Endothelial cell of umbilical vein (primary cell): Measurements from ENCODE around the gene KLF1. TPM values are rescaled to one million over a fixed set of nuclear protein-coding genes. Genes with fewer than 3 reads are reported as not detected.

Source experiments
- BruUV-seq: library from RNA; stranded (reverse); fragments of 400-500 nt; replicated peaks from 2 replicates; lab custom pipeline; 2021; lab: Mats Ljungman, UMichigan
- CTCF ChIA-PET: fragments of 300-600, 350-600 bp; sonication (Branson Sonifier 250); formaldehyde crosslinking; loops from one replicate; lab custom pipeline; 2021; ENCODE audit warnings: antibody characterized with exemption, inconsistent platforms; lab: Charles Lee
- POLR2A ChIA-PET: fragments of 300-600, 350-600 bp; sonication (Branson Sonifier 250); formaldehyde crosslinking; loops from one replicate; lab custom pipeline; 2021; ENCODE audit warnings: antibody characterized with exemption, inconsistent platforms; lab: Charles Lee
- DNase-seq: peaks from one replicate; pipeline ENCODE4 v3.0.0-alpha.2; 2011; ENCODE audit warnings: low read depth, low spot score
- FAIRE-seq: peaks from 2 replicates; lab custom pipeline; 2011; peaks lifted over from hg19 to GRCh38; lab: Jason Lieb, UNC
- H2AFZ ChIP-seq: 2 replicates; pipeline ENCODE4 v1.6.0; 2012; ENCODE audit warnings: low read depth, low read length, control low read depth, inconsistent platforms
- H3K27ac ChIP-seq: 2 replicates; pipeline ENCODE4 v1.5.1; 2011; ENCODE audit warnings: low read depth, mild to moderate bottlenecking, control low read depth, low read length, moderate library complexity; ENCODE audit not compliant: insufficient read depth
- H3K27me3 ChIP-seq, 2 experiments: 2 replicates each; pipeline versions ENCODE4 v1.6.0 to v1.6.1; 2011; ENCODE audit warnings: low read length in 2 of 2, mixed read lengths in 1 of 2; ENCODE audit not compliant: control insufficient read depth in 2 of 2, insufficient read depth in 2 of 2
- H3K36me3 ChIP-seq, 2 experiments: 2 replicates in 1 of 2; 3 replicates in 1 of 2; pipeline ENCODE4 v1.5.1; 2011; ENCODE audit warnings: low read length in 2 of 2, mild to moderate bottlenecking in 1 of 2, moderate library complexity in 1 of 2; ENCODE audit not compliant: control insufficient read depth in 2 of 2, insufficient read depth in 2 of 2; ENCODE audit errors: extremely low read depth in 1 of 2
- H3K4me1 ChIP-seq: 3 replicates; pipeline ENCODE4 v1.5.1; 2011; ENCODE audit warnings: mild to moderate bottlenecking, low read length; ENCODE audit not compliant: control insufficient read depth, insufficient read depth; ENCODE audit errors: extremely low read depth
- H3K4me2 ChIP-seq: 2 replicates; pipeline ENCODE4 v1.6.1; 2011; ENCODE audit warnings: low read length, control low read depth, mixed read lengths; ENCODE audit not compliant: insufficient read depth
- H3K4me3 ChIP-seq, 3 experiments: fragments of 200-600 bp in 1 of 3; sonication (generic), shearing (Covaris generic) in 1 of 3; replicated peaks in 1 of 3; 2 replicates each; pipeline ENCODE4 v1.5.1; 2011 to 2016; ENCODE audit warnings: control low read depth in 3 of 3, low read length in 3 of 3, mild to moderate bottlenecking in 2 of 3, inconsistent platforms in 1 of 3, low read depth in 1 of 3, moderate library complexity in 1 of 3; ENCODE audit not compliant: insufficient read depth in 1 of 3
- H3K79me2 ChIP-seq: 2 replicates; pipeline ENCODE4 v1.6.0; 2012; ENCODE audit warnings: low read length, inconsistent platforms; ENCODE audit not compliant: control insufficient read depth, insufficient read depth
- H3K9ac ChIP-seq: replicated peaks from 2 replicates; pipeline ENCODE3; 2011; ENCODE audit warnings: low read length, control low read depth; ENCODE audit not compliant: insufficient read depth; ENCODE audit errors: extremely low read depth
- H3K9me1 ChIP-seq: replicated peaks from 3 replicates; pipeline ENCODE4 v1.6.0; 2011; ENCODE audit warnings: mild to moderate bottlenecking, low read length; ENCODE audit not compliant: control insufficient read depth, insufficient read depth; ENCODE audit errors: extremely low read depth
- H3K9me3 ChIP-seq: replicated peaks from 2 replicates; pipeline ENCODE4 v1.5.1; 2012; ENCODE audit warnings: low read length, inconsistent platforms; ENCODE audit not compliant: control insufficient read depth, insufficient read depth
- H4K20me1 ChIP-seq: replicated peaks from 2 replicates; pipeline ENCODE3; 2011; ENCODE audit warnings: mild to moderate bottlenecking, low read length; ENCODE audit not compliant: control insufficient read depth, insufficient read depth; ENCODE audit errors: extremely low read depth
- EZH2 ChIP-seq: IDR thresholded peaks from 2 replicates; pipeline ENCODE4 v1.6.1; 2012; ENCODE audit warnings: borderline replicate concordance, low read depth, mild to moderate bottlenecking, moderate library complexity, low read length, inconsistent platforms; ENCODE audit not compliant: severe bottlenecking
- FOS ChIP-seq: IDR thresholded peaks from 2 replicates; pipeline ENCODE4 v1.6.1; 2011; ENCODE audit warnings: mild to moderate bottlenecking, low read length, moderate library complexity, borderline replicate concordance; ENCODE audit not compliant: insufficient read depth
- GATA2 ChIP-seq: IDR thresholded peaks from 2 replicates; pipeline ENCODE4 v1.7.0; 2011; ENCODE audit warnings: low read depth, mild to moderate bottlenecking, moderate library complexity, mixed read lengths, low read length; ENCODE audit not compliant: insufficient read length, insufficient read depth
- JUN ChIP-seq: IDR thresholded peaks from 2 replicates; pipeline ENCODE4 v1.6.1; 2011; ENCODE audit warnings: borderline replicate concordance, low read depth; ENCODE audit not compliant: insufficient read length, insufficient read depth
- MYC ChIP-seq: IDR thresholded peaks from one replicate; pipeline ENCODE4 v1.6.1; 2011; ENCODE audit warnings: mild to moderate bottlenecking, low read depth, low read length
- POLR2A ChIP-seq: IDR thresholded peaks from 2 replicates; pipeline ENCODE4 v1.6.1; 2012; ENCODE audit warnings: low read depth, mild to moderate bottlenecking, control low read depth, low read length
- POLR2AphosphoS5 ChIP-seq: IDR thresholded peaks from 2 replicates; pipeline ENCODE4 v1.6.1; 2012; ENCODE audit warnings: low read depth, mild to moderate bottlenecking, control low read depth, low read length, moderate library complexity; ENCODE audit not compliant: insufficient read depth
- dilution Hi-C: fragments of 300-500 bp; cut with MboI; formaldehyde crosslinking; loops from one replicate; pipeline ENCODE4 v1.15.0; 2019; ENCODE audit warnings: low sequenced_read_pairs; ENCODE audit not compliant: extremely low pct_ligation_motif_present
- intact Hi-C: fragments of 100-400 bp; cut with micrococcal nuclease; formaldehyde crosslinking; loops from one replicate; pipeline ENCODE4 v1.10.0; 2022
- polyA plus RNA-seq, 4 experiments: library from polyadenylated mRNA; depleted of rRNA in 3 of 4; stranded (reverse) in 3 of 4; unstranded in 1 of 4; fragments of >200 nt; gene quantifications; 2 replicates each; pipeline versions ENCODE4 v1.2.1 to v1.2.3, GENCODE V29; 2011 to 2012; ENCODE audit warnings: missing spikeins in 1 of 4
- total RNA-seq: library from RNA; stranded (reverse); gene quantifications from 2 replicates; pipeline ENCODE4 v1.2.3, GENCODE V29; 2021
- TF ChIP-seq, protein P1 (sequence below), 2 donors: IDR thresholded peaks; 1 replicate in 1 of 2; 2 replicates in 1 of 2; pipeline ENCODE4 v1.5.1; 2011; ENCODE audit warnings: low read length in 2 of 2, mild to moderate bottlenecking in 2 of 2, moderate library complexity in 2 of 2, control low read depth in 1 of 2, inconsistent platforms in 1 of 2, low read depth in 1 of 2; ENCODE audit not compliant: insufficient read depth in 1 of 2; ENCODE audit errors: extremely low read depth in 1 of 2
- TF ChIP-seq, protein P2 (sequence below): IDR thresholded peaks from 2 replicates; pipeline ENCODE4 v1.6.1; 2011; ENCODE audit not compliant: insufficient read depth, insufficient read length

KLF1 gene
- total and polyA plus RNA-seq, 2 donors (not counting 3 experiments of a cell fraction or from before 2014, with no cell fraction given) = not detected

DNA sequence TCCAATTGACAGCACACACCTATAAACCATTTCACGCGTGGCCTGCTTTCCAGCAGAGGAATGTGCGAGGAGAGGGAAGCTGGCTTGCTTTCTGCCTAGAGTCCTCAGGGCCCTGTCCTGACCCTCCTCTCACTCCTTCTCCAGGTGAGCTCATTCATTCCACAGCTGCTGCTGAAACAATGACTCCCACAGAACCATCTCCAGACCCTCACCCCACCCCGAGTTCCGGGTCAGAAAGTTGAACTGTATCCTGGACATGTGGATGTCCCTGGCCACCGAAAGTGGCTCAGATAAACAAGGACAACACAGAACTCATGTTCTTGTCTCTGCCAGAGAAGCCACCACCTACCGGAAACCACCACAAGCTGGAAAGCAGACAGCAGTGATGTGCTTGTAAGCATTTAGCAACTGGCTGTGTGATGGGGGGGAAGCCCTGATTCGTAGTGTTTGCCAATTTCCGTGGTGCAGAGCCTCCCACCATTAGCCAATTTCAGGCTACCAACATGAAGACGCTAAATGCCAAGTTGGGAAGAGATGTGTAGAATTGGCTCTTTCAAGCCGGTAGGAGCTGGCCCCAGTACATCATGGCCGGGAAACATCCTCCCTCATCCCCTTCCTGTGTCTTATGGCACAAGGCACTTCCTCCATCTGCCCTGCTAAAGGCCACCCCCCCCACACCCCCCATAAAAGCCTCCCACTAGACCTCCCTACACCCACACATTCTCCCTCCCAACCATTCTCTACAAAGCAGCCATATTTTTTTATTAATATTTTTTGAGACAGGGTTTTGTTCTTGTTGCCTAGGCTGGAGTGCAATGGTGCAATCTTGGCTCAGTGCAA lies 27.1 kb upstream of the KLF1 start:
- Histone ChIP-seq H3K4me1 (no peaks in the 10 kb centered on the region), H3K9me1 (no peaks in the 10 kb centered on the region), H3K4me2 (no peak overlapping the region), H2AFZ (no peak overlapping the region), H3K79me2 (no peaks in the 10 kb centered on the region), H3K4me3 (no peak overlapping the region), H3K36me3 (no peaks in the 10 kb centered on the region), H3K27ac (no peak overlapping the region), H3K9me3 (no peaks in the 10 kb centered on the region), H3K27me3 (peaks cover 3% of the 10 kb centered on the region in 2 experiments), H3K9ac (no peak overlapping the region), H4K20me1 (no peaks in the 10 kb centered on the region)
- no peak for TF ChIP-seq EZH2
- no peak for TF ChIP-seq POLR2AphosphoS5
- TF ChIP-seq, protein P1, sequence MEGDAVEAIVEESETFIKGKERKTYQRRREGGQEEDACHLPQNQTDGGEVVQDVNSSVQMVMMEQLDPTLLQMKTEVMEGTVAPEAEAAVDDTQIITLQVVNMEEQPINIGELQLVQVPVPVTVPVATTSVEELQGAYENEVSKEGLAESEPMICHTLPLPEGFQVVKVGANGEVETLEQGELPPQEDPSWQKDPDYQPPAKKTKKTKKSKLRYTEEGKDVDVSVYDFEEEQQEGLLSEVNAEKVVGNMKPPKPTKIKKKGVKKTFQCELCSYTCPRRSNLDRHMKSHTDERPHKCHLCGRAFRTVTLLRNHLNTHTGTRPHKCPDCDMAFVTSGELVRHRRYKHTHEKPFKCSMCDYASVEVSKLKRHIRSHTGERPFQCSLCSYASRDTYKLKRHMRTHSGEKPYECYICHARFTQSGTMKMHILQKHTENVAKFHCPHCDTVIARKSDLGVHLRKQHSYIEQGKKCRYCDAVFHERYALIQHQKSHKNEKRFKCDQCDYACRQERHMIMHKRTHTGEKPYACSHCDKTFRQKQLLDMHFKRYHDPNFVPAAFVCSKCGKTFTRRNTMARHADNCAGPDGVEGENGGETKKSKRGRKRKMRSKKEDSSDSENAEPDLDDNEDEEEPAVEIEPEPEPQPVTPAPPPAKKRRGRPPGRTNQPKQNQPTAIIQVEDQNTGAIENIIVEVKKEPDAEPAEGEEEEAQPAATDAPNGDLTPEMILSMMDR (IDR thresholded peaks at IDR 0.05; ENCODE audit: extremely low read depth in 1 of 2, insufficient read depth in 1 of 2, low read depth in 1 of 2, low read length in 2 of 2) = no peak
- TF ChIP-seq, protein P2, sequence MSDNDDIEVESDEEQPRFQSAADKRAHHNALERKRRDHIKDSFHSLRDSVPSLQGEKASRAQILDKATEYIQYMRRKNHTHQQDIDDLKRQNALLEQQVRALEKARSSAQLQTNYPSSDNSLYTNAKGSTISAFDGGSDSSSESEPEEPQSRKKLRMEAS = no peak
- no peak for TF ChIP-seq MYC
- no peak for TF ChIP-seq FOS
- TF ChIP-seq JUN = no peak
- TF ChIP-seq POLR2A = no peak
- no peak for TF ChIP-seq GATA2
- intact Hi-C loops (no loop called here), dilution Hi-C loops (no loop called here)
- no peak for DNase-seq
- ChIA-PET POLR2A (no interaction called here), CTCF (interaction anchor here (0.9 kb wide), 1 partner anchor 153 kb away, joined by 3 read pairs; no protein-coding TSS in a partner anchor)
- no peak for FAIRE-seq
- BruUV-seq = no TSS peak
